HG03103 (cell line): ENCODE measurements around the gene KCNAB1.
"Not testable (repeated sequence)": the region's sequence is repeated elsewhere in the genome, so short reads cannot be mapped to it uniquely, and the experiment has no call there.

Experiments used
- ATAC-seq: cut with Tn5 transposase; IDR thresholded peaks from one replicate; pipeline ENCODE4 v1.9.1; 2021; ENCODE audit warnings: low read depth; ENCODE audit not compliant: unreplicated experiment

Gene KCNAB1

GRCh38 chr3:156216216-156216615 lies 95.8 kb downstream of the KCNAB1 start:
- ATAC-seq, result no peak

GRCh38 chr3:156216852-156217251 lies 96.5 kb downstream of the KCNAB1 start:
- ATAC-seq, result no peak

GRCh38 chr3:156217674-156218352 lies 97.4 kb downstream of the KCNAB1 start:
- no peak for ATAC-seq

GRCh38 chr3:156218353-156218744 lies 98.0 kb downstream of the KCNAB1 start:
- no peak for ATAC-seq

GRCh38 chr3:156222381-156222780 lies 102.0 kb downstream of the KCNAB1 start:
- ATAC-seq, result not testable (repeated sequence)

- not testable (repeated sequence) for ATAC-seq
Measured at GRCh38 chr3:156224046-156224445, 103.7 kb downstream of the KCNAB1 start.

- no peak for ATAC-seq
Measured at GRCh38 chr3:156226676-156227420, 106.5 kb downstream of the KCNAB1 start.

- no peak for ATAC-seq
Measured at GRCh38 chr3:156227704-156228103, 107.3 kb downstream of the KCNAB1 start.

GRCh38 chr3:156230278-156230900 lies 110.0 kb downstream of the KCNAB1 start:
- ATAC-seq, result no peak

GRCh38 chr3:156231221-156231620 lies 110.8 kb downstream of the KCNAB1 start:
- not testable (repeated sequence) for ATAC-seq

- ATAC-seq, result no peak
Measured at GRCh38 chr3:156233876-156234275, 113.5 kb downstream of the KCNAB1 start.

- ATAC-seq, result no peak
Measured at GRCh38 chr3:156236556-156237260, 116.3 kb downstream of the KCNAB1 start.

- no peak for ATAC-seq
Measured at GRCh38 chr3:156240642-156241041, 120.3 kb downstream of the KCNAB1 start.

- no peak for ATAC-seq
Measured at GRCh38 chr3:156246961-156247725, 126.8 kb downstream of the KCNAB1 start.

GRCh38 chr3:156250550-156250949 lies 130.2 kb downstream of the KCNAB1 start:
- ATAC-seq, result no peak

- no peak for ATAC-seq
Measured at GRCh38 chr3:156251424-156251823, 131.0 kb downstream of the KCNAB1 start.

- ATAC-seq, result no peak
Measured at GRCh38 chr3:156252656-156253055, 132.3 kb downstream of the KCNAB1 start.

- ATAC-seq, result no peak
Measured at GRCh38 chr3:156253150-156253549, 132.8 kb downstream of the KCNAB1 start.

GRCh38 chr3:156256256-156256655 lies 135.9 kb downstream of the KCNAB1 start:
- ATAC-seq, result no peak

- ATAC-seq, result no peak
Measured at GRCh38 chr3:156256945-156257344, 136.6 kb downstream of the KCNAB1 start.
